Retinal pigment epithelial cell (primary cell): Measurements from ENCODE around the gene IGFBP5.
A peak's percentile ranks its signal among the peaks of the same experiment; 100 is the strongest.

Experiments used
- DNase-seq: peaks from one replicate; pipeline ENCODE4 v3.0.0-alpha.2; 2010; ENCODE audit warnings: low read depth
- H3K4me3 ChIP-seq: 2 replicates; pipeline ENCODE4 v1.5.1; 2011; ENCODE audit warnings: mild to moderate bottlenecking, low read length, control low read depth, moderate library complexity
- CTCF ChIP-seq: conservative IDR thresholded peaks from 2 replicates; pipeline ENCODE4 v1.5.1; 2011; ENCODE audit warnings: low read depth, low read length, control low read depth, inconsistent platforms

The IGFBP5 gene

GRCh38 chr2:216694082-216694825 is 1.1 kb downstream of the IGFBP5 start:
- TF ChIP-seq CTCF: peak; percentile 0
- peak overlapping the region; percentile 80 for H3K4me3 ChIP-seq
- no peak for DNase-seq

DNA sequence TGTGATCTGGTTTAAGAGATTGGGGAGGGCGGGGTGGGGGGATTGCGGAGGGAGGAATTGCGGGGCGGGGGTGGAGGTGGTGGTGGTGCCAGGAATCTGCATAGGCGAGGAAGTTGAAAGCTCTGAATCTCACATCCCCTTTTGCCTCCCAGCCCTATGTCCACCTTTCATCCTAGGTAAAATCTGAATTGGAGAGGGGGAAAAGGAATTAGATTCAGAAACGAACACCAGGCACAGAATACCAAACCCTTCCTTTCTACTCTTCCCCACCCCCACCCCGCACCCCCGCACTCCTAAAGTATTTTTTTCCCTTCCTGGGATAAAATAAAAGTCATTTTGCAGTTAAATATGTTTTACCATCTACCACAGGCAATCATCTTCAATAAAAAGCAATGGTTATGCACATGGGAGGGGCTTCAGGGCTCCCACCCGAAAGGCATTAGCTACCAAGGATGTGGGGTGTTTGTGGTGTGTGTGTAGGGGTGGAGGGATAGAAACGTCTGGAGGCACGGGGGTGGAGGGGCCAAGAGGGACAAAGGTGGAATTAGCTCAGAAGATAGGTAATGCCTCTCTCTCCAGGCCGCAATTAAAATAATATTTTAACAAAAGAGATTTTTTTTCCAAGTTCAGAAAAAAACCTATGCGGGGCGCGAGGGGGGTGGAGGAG is 1.8 kb downstream of the IGFBP5 start:
- no peak for DNase-seq
- peak overlapping the region; percentile 80 for H3K4me3 ChIP-seq
- TF ChIP-seq CTCF: no peak

- peak overlapping the region; percentile 80 for H3K4me3 ChIP-seq
- peak; percentile 42 for DNase-seq
- no peak for TF ChIP-seq CTCF
Observed at GRCh38 chr2:216692636-216693413, 2.5 kb downstream of the IGFBP5 start.

DNA sequence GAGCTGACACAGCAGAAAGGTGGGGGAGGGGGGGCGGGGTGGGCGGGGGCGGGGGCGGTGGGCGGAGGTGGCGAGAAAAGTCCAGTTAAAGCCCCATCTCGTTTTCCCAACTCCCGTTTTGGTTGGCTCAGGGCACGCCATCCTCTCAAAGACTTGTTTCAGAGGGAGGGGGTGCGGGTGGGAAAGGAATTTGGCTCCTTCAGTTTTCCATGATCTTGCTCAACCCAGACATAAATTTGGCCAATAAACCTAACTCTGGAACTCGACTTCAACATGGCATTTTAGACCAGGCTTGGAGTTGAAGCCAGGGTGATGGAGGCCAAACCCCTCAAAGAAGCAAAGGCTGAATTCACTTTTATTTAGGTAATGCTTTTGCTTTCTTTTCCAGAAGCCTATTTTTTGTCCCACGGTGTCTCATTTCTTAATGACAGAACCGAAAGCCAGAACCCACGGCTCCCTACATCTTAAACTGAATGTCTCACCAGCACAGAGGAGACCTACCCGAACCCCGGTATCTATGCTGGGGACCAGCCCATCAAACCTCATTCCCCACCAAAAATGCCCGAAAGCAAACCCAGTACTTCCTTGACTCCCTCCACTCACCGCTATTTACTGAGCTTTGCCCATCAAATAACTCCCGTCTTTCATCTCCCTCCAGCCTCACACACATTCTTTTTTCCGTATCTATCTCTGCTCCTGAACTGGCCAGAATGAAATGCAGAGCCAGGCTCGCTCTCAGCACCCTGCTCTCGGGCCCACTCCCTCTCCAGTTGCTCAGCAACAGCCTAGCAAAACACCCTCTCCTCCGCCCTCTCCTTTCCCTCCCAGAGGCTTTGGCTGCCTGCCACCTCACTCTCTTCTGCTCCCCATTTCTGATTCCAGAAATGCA is 4.3 kb downstream of the IGFBP5 start:
- no peak for TF ChIP-seq CTCF
- H3K4me3 ChIP-seq: peak overlapping the region; percentile 41
- peak; percentile 58 for DNase-seq

DNA sequence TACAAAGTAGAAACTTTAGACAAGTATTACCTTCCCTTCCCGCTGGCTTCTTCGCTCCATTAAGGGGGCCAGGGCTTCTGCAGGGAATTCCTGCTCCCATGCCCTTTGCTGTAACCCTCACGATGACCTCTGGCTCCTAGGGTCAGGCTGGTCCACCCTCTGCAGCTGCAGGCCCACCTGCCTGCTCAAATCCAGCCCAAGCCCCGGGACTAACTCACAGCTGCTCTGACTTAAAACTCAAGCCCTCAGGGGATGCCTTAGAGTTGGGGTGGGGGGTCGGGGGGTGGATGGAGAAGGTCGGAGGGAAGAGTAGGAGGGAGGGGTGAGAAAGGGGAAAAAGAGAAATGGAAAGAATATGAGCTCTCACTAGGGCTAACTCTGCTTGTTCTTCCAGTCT is 4.9 kb downstream of the IGFBP5 start:
- H3K4me3 ChIP-seq: no peak overlapping the region
- DNase-seq: no peak
- TF ChIP-seq CTCF: no peak

GRCh38 chr2:216689397-216689796 is 6.0 kb downstream of the IGFBP5 start:
- H3K4me3 ChIP-seq: no peak overlapping the region
- no peak for TF ChIP-seq CTCF
- DNase-seq: no peak
